CD4-positive, alpha-beta T cell treated with Interleukin-6 at 100 ng/mL for 8 hours (primary cell): ENCODE data around the gene COL23A1.

Experiments used
- DNase-seq: peaks from one replicate; pipeline ENCODE4 v3.0.0-alpha.2; 2020; ENCODE audit warnings: mixed read lengths, low spot score

The COL23A1 gene

GRCh38 chr5:178434851-178435250 lies 155.3 kb downstream of the COL23A1 start:
- no peak for DNase-seq

- no peak for DNase-seq
These were observed 156.0 kb downstream of the COL23A1 start for GRCh38 chr5:178434016-178434761.

GRCh38 chr5:178433273-178433775 lies 156.9 kb downstream of the COL23A1 start:
- DNase-seq, result no peak

- DNase-seq, result no peak
These were observed 157.5 kb downstream of the COL23A1 start for GRCh38 chr5:178432421-178433272.

- DNase-seq, result no peak
These were observed 158.4 kb downstream of the COL23A1 start for GRCh38 chr5:178431782-178432165.

GRCh38 chr5:178431063-178431781 lies 159.0 kb downstream of the COL23A1 start:
- DNase-seq, result no peak

- no peak for DNase-seq
These were observed 159.8 kb downstream of the COL23A1 start for GRCh38 chr5:178430186-178431062.

- DNase-seq, result no peak
These were observed 160.6 kb downstream of the COL23A1 start for GRCh38 chr5:178429491-178430185.

GRCh38 chr5:178429156-178429468 lies 161.1 kb downstream of the COL23A1 start:
- no peak for DNase-seq

GRCh38 chr5:178428341-178429155 lies 161.6 kb downstream of the COL23A1 start:
- DNase-seq, result no peak

GRCh38 chr5:178427576-178428197 lies 162.5 kb downstream of the COL23A1 start:
- DNase-seq, result no peak

GRCh38 chr5:178426326-178427130 lies 163.7 kb downstream of the COL23A1 start:
- no peak for DNase-seq

GRCh38 chr5:178425621-178426068 lies 164.5 kb downstream of the COL23A1 start:
- DNase-seq, result no peak

GRCh38 chr5:178424810-178425177 lies 165.4 kb downstream of the COL23A1 start:
- DNase-seq, result no peak

GRCh38 chr5:178423901-178424809 lies 166.0 kb downstream of the COL23A1 start:
- DNase-seq, result no peak

GRCh38 chr5:178423431-178423830 lies 166.8 kb downstream of the COL23A1 start:
- no peak for DNase-seq

- no peak for DNase-seq
These were observed 167.8 kb downstream of the COL23A1 start for GRCh38 chr5:178422400-178422775.
